Stimulated activated CD4-positive, alpha-beta T cell treated with anti-CD3 and anti-CD28 coated beads, Interleukin-4, amount 100 ng/mL, for 1 hour (primary cell): ENCODE results near the gene DRICH1.
"Not testable (repeated sequence)": the region's sequence is repeated elsewhere in the genome, so short reads cannot be mapped to it uniquely, and the experiment has no call there.

Source experiments
- DNase-seq: peaks from one replicate; pipeline ENCODE4 v3.0.0-alpha.2; 2020

DRICH1 gene

DNA sequence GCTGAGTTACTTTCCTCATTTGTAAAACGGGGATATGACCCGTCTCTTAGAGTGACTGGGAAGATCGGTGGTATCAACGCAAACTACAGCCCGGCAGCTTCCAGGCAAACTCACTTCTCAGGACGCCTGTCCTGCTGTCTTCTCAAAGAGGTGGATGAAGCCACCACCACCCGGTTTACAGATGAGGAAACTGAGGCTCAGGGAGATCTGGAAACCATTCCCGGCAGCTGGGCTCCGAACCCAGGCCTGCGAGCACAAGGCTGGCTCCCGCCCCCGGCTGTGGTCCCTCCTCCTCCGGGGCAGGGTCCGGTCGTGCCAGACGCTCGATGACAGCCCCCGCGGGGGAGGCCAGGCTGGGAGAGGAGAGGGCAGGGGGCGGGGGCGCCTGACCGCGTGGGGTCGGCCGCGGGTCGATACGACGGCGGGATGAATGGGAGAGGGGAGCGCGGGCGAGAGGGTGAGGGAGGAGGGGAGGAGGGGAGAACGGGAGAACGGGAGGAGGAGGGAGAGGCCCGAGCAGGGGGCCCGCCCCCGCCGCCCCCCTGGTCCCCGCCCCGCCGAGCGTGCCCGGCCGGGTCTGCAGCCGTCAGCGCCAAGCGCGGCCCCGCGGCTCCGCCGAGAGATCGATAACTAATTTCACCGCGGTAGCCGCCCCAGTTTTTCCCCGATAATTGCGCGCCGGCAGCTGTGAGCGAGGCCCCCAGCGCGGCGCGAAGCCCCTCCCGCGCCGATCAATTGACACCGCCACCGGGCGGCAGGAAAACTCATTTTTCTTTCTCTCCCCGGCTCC is 66.0 kb downstream of the DRICH1 start:
- DNase-seq = no peak

DNA sequence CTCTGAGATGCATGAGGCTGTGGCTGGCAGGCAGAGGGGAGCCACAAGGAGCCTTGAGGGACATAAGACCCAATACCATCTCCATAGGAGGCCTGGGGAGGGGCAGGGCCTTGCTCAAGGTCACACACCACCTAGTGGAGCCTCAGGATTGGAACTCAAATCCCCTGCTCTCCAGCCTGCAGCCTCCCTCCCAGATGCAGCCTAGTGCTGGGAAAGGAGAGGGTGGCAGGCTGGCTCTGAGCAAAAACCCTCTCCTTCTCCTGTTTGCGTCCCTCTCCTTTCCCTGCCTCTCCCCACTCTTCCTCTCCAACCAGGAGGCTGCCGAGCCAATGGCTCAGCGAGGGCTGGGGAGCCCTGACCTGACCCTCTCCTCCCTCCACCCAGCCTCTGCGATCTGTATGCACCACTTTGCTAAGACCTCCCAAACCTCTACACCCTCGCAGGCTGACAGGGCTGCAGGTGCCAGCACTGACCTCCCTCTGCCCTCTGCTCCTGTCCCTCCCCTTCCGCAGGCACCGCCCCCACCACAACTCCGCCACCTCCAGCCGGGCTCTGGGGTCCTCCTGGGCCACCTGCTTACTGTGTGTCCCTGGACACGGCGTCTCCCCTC is 66.7 kb downstream of the DRICH1 start:
- no peak for DNase-seq

DNA sequence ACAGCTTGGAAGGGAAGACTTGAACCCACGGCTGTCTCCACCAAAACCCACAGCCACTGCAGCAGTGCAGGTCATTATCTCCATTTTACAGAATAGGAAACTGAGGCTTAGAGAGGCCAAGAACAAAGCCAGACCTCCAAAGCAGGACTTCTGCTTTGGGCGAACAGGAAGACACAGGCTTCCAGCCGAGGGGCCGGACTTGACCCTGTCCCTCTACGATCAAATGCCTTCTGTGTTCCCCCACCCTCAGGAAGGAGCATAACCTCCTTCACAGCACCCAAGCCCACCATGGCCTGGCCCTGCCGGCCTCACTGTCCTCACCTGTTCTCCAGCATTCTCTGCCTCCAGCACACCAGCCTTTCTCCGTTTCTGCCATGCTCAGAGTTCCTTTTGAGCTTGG is 67.8 kb downstream of the DRICH1 start:
- no peak for DNase-seq

DNA sequence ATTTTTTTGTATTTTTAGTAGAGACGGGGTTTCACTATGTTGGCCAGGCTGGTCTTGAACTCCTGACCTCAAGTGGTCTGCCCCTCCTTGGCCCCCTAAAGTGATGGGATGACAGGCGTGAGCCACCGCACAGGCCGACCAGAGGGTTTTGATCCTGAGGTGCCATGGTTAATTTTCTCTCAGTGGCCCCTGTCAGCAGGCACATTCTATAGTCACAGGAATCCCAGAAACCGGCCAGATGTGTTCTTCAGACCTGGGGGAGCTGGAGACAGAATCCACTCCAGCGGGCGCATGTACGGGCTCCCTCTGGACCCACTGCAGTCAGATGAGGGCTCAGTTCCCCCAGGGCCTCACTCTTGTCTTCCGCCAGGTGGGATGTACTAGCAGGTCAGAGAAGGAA is 69.0 kb downstream of the DRICH1 start:
- DNase-seq = no peak

DNA sequence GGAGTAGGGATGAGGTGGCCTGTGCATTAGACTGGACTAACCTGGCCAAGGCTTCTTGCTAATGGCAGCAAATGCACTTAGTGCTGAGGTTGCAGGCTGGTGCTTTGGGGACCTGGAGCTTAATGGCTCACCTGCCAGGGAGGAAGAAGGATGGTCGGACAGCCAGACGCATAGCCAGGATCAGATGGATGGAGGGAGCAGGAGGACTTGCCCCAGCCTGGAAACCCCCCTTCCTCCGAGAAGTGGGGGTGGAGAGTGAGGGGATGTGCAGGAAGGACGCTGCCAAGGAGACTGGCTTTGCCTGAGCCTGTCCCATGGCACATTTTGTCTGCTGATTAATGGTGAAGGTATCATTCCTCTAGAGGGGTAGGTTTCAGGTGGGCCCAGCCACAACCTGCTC is 69.9 kb downstream of the DRICH1 start:
- no peak for DNase-seq

DNA sequence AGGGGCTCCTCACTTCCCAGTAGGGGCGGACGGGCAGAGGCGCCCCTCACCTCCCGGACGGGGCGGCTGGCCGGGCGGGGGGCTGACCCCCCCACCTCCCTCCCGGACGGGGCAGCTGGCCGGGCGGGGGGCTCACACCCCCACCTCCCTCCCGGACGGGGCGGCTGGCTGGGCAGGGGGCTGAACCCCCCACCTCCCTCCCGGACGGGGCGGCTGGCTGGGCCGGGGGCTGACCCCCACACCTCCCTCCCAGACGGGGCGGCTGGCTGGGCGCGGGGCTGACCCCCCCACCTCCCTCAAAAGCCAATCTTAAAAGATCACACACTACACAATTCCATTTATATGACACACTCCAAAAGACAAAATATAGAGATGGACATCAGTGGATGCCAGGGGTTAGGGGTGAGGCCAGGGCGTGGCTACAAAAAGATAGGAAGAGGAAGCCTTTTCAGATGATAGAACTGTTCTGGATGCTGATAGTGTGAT is 71.1 kb downstream of the DRICH1 start:
- DNase-seq = not testable (repeated sequence)

DNA sequence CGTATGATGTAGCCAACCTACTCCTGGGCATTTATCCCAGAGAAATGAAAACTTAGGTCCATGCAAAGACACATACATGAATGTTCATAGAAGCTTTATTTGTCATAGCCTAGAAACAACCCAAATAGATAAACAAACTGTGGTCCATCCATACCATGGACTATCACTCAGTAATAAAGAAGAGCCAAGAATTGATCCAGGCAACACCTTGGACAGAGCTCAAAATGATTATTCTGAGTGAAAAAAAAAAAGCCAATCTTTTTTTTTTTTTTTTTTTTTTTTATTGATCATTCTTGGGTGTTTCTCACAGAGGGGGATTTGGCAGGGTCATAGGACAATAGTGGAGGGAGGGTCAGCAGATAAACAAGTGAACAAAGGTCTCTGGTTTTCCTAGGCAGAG is 71.9 kb downstream of the DRICH1 start:
- DNase-seq = not testable (repeated sequence)
